ENCODE data around the gene CCNY.

DNA sequence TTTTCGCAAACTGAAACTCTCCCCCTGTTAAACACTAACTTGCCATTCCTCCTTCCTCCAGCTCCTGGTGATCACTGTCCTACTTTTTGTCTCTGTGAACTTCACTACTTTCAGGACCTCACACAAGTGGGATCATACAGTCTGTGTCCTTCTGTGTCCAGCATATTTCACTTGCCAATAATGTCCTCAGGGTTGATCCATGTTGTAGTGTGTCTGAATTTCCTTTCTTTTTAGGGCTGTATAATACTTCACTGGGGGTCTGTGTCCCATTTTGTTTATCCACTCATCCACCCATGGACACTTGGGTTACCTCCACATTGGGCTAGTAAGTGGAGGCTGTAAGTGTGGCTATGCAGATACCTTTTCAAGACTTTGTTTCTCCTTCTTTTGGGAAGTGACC is 226.1 kb downstream of the CCNY start:
- TF ChIP-seq, protein P1, sequence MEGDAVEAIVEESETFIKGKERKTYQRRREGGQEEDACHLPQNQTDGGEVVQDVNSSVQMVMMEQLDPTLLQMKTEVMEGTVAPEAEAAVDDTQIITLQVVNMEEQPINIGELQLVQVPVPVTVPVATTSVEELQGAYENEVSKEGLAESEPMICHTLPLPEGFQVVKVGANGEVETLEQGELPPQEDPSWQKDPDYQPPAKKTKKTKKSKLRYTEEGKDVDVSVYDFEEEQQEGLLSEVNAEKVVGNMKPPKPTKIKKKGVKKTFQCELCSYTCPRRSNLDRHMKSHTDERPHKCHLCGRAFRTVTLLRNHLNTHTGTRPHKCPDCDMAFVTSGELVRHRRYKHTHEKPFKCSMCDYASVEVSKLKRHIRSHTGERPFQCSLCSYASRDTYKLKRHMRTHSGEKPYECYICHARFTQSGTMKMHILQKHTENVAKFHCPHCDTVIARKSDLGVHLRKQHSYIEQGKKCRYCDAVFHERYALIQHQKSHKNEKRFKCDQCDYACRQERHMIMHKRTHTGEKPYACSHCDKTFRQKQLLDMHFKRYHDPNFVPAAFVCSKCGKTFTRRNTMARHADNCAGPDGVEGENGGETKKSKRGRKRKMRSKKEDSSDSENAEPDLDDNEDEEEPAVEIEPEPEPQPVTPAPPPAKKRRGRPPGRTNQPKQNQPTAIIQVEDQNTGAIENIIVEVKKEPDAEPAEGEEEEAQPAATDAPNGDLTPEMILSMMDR (conservative IDR thresholded peaks at IDR 0.05; ENCODE audit: low read length) = no peak
- no peak for TF ChIP-seq EZH2phosphoT487 (IDR thresholded peaks at IDR 0.05; ENCODE audit: borderline replicate concordance, low read depth, low read length)

Measured in OCI-LY7 (cell line).